ENCODE measurements around the gene CRY2. TPM values are rescaled to one million over a fixed set of nuclear protein-coding genes. Genes with fewer than 3 reads are reported as not detected.
A peak's percentile ranks its signal among the peaks of the same experiment; 100 is the strongest.
"Not testable (repeated sequence)": the region's sequence is repeated elsewhere in the genome, so short reads cannot be mapped to it uniquely, and the experiment has no call there.

Gene CRY2
- total RNA-seq, 6 experiments from 2014 or later = 12.5 to 16.4 (median 14.1) TPM

DNA sequence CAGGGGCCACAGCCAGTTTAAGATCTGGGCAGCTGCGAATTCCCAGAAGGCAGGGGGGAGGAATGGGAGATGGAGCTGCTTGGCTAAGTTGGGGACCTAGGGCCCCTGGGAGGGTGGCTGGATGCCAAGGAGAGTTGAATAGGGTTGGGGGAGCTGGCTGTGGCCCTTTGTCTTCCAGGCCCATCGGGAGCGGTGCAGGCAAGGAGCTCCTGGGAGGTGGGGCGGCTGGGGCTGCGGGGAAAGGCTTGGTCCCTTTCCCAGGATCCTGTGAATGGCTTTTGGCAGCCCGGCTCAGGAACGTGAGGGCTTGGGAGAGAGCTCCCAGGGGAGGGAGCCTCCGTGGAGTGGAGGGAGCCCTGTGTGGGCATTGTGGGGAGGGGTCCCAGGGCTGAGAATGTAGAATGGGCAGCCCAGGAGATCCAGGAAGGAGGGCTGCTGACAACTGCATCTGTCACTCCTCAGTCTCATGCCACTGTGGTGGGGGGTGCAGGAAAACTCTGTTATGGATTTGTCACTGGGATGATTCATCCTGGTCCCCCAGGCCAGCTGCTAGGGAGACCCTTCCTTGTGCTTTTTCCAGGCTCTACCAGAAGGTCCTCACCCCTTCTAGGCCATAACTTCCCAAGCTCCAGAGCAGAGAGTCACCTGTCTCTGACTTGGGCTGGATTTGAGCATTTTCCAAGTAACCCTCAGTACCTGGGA is 53.8 kb downstream of the CRY2 start:
- peak overlapping the region; percentile 63 for H3K27ac Mint-ChIP-seq
- DNase-seq = no peak
- no peaks in the 10 kb centered on the region for H3K36me3 Mint-ChIP-seq (ENCODE audit: low read depth)

DNA sequence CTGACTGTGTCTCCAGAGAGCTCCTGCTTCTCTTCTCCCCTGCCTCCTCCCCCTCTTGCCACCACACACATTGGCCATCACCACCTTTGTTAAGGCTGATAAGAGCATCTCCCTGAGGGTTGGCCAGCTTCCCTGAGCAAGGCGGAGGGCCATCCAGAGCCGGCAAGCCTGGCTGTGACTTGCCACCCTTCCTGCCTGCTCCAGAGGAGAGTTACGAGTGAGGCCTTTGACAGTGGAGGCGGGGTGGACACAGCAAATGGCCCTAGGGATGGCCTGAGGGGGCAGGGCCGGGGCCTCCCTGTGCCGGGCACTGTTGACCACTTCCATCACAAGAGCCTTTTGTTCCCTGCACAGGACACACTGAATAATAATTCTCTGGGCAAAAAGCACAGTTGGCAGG is 54.4 kb downstream of the CRY2 start:
- Mint-ChIP-seq H3K27ac (no peak overlapping the region), H3K27me3 (ENCODE audit: insufficient read depth) (peaks cover 2% of the 10 kb centered on the region), H3K9me3 (no peaks in the 10 kb centered on the region), H3K4me1 (ENCODE audit: low read depth) (peaks cover 6% of the 10 kb centered on the region), H3K4me3 (no peak overlapping the region), H3K36me3 (ENCODE audit: low read depth) (no peaks in the 10 kb centered on the region)
- DNase-seq = no peak
- TF ChIP-seq, protein P1, sequence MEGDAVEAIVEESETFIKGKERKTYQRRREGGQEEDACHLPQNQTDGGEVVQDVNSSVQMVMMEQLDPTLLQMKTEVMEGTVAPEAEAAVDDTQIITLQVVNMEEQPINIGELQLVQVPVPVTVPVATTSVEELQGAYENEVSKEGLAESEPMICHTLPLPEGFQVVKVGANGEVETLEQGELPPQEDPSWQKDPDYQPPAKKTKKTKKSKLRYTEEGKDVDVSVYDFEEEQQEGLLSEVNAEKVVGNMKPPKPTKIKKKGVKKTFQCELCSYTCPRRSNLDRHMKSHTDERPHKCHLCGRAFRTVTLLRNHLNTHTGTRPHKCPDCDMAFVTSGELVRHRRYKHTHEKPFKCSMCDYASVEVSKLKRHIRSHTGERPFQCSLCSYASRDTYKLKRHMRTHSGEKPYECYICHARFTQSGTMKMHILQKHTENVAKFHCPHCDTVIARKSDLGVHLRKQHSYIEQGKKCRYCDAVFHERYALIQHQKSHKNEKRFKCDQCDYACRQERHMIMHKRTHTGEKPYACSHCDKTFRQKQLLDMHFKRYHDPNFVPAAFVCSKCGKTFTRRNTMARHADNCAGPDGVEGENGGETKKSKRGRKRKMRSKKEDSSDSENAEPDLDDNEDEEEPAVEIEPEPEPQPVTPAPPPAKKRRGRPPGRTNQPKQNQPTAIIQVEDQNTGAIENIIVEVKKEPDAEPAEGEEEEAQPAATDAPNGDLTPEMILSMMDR (IDR thresholded peaks at IDR 0.05) = no peak

More for the DNA sequence above, 53.8 kb downstream of the CRY2 start:
- TF ChIP-seq, protein P1 (IDR thresholded peaks at IDR 0.05) = no peak
- Mint-ChIP-seq H3K27me3 (ENCODE audit: insufficient read depth) (peaks cover 4% of the 10 kb centered on the region), H3K4me3 (peak overlapping the region; percentile 84), H3K4me1 (ENCODE audit: low read depth) (peaks cover 6% of the 10 kb centered on the region), H3K9me3 (no peaks in the 10 kb centered on the region)

DNA sequence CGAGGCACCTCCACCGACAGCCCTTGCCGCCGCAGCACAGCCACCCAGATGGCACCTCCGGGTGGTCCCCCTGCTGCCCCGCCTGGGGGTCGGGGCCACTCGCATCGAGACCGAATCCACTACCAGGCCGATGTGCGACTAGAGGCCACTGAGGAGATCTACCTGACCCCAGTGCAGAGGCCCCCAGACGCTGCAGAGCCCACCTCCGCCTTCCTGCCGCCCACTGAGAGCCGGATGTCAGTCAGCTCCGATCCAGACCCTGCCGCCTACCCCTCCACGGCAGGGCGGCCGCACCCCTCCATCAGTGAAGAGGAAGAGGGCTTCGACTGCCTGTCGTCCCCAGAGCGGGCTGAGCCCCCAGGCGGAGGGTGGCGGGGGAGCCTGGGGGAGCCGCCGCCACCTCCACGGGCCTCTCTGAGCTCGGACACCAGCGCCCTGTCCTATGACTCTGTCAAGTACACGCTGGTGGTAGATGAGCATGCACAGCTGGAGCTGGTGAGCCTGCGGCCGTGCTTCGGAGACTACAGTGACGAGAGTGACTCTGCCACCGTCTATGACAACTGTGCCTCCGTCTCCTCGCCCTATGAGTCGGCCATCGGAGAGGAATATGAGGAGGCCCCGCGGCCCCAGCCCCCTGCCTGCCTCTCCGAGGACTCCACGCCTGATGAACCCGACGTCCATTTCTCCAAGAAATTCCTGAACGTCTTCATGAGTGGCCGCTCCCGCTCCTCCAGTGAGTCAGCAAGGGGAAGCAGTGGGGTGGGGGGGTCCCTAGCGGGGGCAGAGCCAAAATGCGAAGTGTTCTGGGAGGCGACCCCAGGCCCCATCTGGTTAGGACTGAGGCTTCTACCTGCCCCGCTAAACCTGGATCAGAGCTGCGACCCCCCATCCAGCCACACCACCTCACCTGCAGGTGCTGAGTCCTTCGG is 55.4 kb downstream of the CRY2 start:
- no peak overlapping the region for H3K4me3 Mint-ChIP-seq
- TF ChIP-seq, protein P1 (IDR thresholded peaks at IDR 0.05) = no peak

DNA sequence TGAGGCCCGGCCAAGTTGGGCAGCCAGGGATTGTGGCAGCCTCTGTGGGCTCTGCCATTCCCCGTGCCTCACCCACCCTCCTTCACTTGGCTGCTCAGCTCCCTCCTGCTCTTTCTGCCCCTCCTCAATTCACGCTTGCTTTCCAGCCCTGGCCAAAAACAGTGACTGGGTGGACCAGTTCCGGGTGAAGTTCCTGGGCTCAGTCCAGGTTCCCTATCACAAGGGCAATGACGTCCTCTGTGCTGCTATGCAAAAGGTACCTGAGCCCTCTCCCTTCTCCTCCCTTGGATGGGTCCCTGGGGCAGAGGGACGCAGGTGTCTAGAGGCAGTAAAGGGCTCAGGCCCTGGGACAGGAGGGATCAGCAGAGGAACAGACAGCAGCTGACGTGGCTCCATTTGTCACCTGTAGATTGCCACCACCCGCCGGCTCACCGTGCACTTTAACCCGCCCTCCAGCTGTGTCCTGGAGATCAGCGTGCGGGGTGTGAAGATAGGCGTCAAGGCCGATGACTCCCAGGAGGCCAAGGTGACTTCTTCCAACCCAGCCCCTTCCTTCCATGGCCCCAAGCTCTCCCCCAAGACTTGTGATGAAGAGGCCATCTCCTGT is 57.1 kb downstream of the CRY2 start:
- no peak overlapping the region for H3K27ac Mint-ChIP-seq
- H3K27me3 Mint-ChIP-seq (ENCODE audit: insufficient read depth) = peaks cover 2% of the 10 kb centered on the region; the same call in 1 of the 2 replicates
- peaks cover 12% of the 10 kb centered on the region for H3K4me1 Mint-ChIP-seq (ENCODE audit: low read depth)
- TF ChIP-seq, protein P1 (IDR thresholded peaks at IDR 0.05) = no peak
- H3K9me3 Mint-ChIP-seq = no peaks in the 10 kb centered on the region
- DNase-seq = no peak
- H3K36me3 Mint-ChIP-seq (ENCODE audit: low read depth) = no peaks in the 10 kb centered on the region
- H3K4me3 Mint-ChIP-seq = no peak overlapping the region

More for the DNA sequence above, 55.4 kb downstream of the CRY2 start:
- no peaks in the 10 kb centered on the region for H3K36me3 Mint-ChIP-seq (ENCODE audit: low read depth)
- no peak overlapping the region for H3K27ac Mint-ChIP-seq
- no peaks in the 10 kb centered on the region for H3K9me3 Mint-ChIP-seq
- no peak for DNase-seq
- H3K4me1 Mint-ChIP-seq (ENCODE audit: low read depth) = peaks cover 12% of the 10 kb centered on the region
- peaks cover 2% of the 10 kb centered on the region for H3K27me3 Mint-ChIP-seq (ENCODE audit: insufficient read depth)

DNA sequence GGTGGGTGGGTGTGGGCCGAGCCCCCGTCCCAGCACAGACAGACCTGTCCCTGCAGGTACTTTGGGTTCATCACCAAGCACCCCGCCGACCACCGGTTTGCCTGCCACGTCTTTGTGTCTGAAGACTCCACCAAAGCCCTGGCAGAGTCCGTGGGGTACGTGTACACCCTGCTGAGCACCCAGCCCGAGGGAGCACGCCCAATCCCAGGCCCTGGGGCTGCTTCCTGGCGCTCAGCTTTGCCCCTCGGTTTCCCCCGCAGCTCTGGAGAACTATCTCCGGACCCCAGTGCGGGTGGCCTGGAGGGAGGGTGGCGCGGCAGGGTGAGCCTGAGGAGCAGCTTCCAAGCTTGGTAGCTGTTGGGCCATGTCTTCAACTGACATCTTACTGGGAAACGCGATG is 57.8 kb downstream of the CRY2 start:
- no peak for DNase-seq
- Mint-ChIP-seq H3K4me1 (ENCODE audit: low read depth) (peaks cover 12% of the 10 kb centered on the region), H3K9me3 (no peaks in the 10 kb centered on the region), H3K27me3 (ENCODE audit: insufficient read depth) (peaks cover 2% of the 10 kb centered on the region; the same call in 1 of the 2 replicates), H3K4me3 (no peak overlapping the region), H3K36me3 (ENCODE audit: low read depth) (no peaks in the 10 kb centered on the region), H3K27ac (no peak overlapping the region)
- TF ChIP-seq, protein P1 (IDR thresholded peaks at IDR 0.05) = no peak

DNA sequence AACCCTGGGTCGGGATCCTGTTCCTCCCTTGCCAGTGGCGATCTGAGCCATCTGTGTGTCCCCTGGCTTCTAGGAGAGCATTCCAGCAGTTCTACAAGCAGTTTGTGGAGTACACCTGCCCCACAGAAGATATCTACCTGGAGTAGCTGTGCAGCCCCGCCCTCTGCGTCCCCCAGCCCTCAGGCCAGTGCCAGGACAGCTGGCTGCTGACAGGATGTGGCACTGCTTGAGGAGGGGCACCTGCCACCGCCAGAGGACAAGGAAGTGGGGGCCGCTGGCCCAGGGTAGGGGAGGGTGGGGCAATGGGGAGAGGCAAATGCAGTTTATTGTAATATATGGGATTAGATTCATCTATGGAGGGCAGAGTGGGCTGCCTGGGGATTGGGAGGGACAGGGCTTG is 58.3 kb downstream of the CRY2 start:
- H3K27ac Mint-ChIP-seq; H3K36me3 Mint-ChIP-seq (ENCODE audit: low read depth); H3K9me3 Mint-ChIP-seq; H3K4me1 Mint-ChIP-seq (ENCODE audit: low read depth); H3K27me3 Mint-ChIP-seq (ENCODE audit: insufficient read depth); H3K4me3 Mint-ChIP-seq; DNase-seq: not testable (repeated sequence)
